B cell (primary cell): Measurements from ENCODE around the gene SGCD. TPM values are rescaled to one million over a fixed set of nuclear protein-coding genes. Genes with fewer than 3 reads are reported as not detected.

ENCODE experiments used
- ATAC-seq: fragments of 200-7000 bp; cut with Tn5 transposase; one replicate; pipeline ENCODE4 v1.10.0; 2021; ENCODE audit warnings: low read depth, mild to moderate bottlenecking, moderate number of reproducible peaks, moderate library complexity
- CTCF ChIA-PET: fragments of 350-600 bp; sonication (Branson Sonifier 250); formaldehyde crosslinking; loops from one replicate; lab custom pipeline; 2021; ENCODE audit warnings: antibody characterized with exemption, inconsistent platforms; lab: Charles Lee
- POLR2A ChIA-PET: fragments of 350-600 bp; sonication (Branson Sonifier 250); formaldehyde crosslinking; loops from one replicate; lab custom pipeline; 2021; ENCODE audit warnings: antibody characterized with exemption; lab: Charles Lee
- DNase-seq: peaks from one replicate; pipeline ENCODE4 v3.0.0; 2013
- H2AFZ ChIP-seq: 2 replicates; pipeline ENCODE4 v1.6.1; 2012; ENCODE audit warnings: mild to moderate bottlenecking, low read depth, low read length; ENCODE audit not compliant: insufficient read depth, poor library complexity, severe bottlenecking
- H3K27ac ChIP-seq, 2 donors: 1 replicate in 1 of 2; 2 replicates in 1 of 2; pipeline ENCODE4 v1.5.1; 2012 to 2013; ENCODE audit warnings: low read length in 2 of 2, mild to moderate bottlenecking in 2 of 2, moderate library complexity in 1 of 2
- H3K27me3 ChIP-seq, 4 experiments: fragments of 200-600 bp in 1 of 4; sonication (generic) in 1 of 4; replicated peaks in 1 of 4; 1 replicate in 2 of 4; 2 replicates in 2 of 4; pipeline versions ENCODE4 v1.6.1 to v1.7.0; 2013 to 2016; ENCODE audit warnings: low read length in 3 of 4, mild to moderate bottlenecking in 2 of 4, mixed read lengths in 1 of 4, moderate library complexity in 1 of 4; ENCODE audit not compliant: insufficient read depth in 4 of 4, control insufficient read depth in 3 of 4; ENCODE audit errors: control extremely low read depth in 1 of 4
- H3K36me3 ChIP-seq, 2 experiments: replicated peaks in 1 of 2; 1 replicate in 1 of 2; 2 replicates in 1 of 2; pipeline versions ENCODE4 v1.6.1 to v1.7.1; 2013; ENCODE audit warnings: low read length in 1 of 2; ENCODE audit not compliant: insufficient read depth in 2 of 2, control insufficient read depth in 1 of 2; ENCODE audit errors: control extremely low read depth in 1 of 2, extremely low read depth in 1 of 2
- H3K4me1 ChIP-seq, 2 donors: fragments of 200-600 bp in 1 of 2; sonication (generic) in 1 of 2; 1 replicate in 1 of 2; 2 replicates in 1 of 2; pipeline versions ENCODE4 v1.5.1 to v1.6.1; 2013 to 2017; ENCODE audit warnings: low read length in 2 of 2; ENCODE audit not compliant: control insufficient read depth in 2 of 2, insufficient read depth in 2 of 2
- H3K4me2 ChIP-seq: replicated peaks from 2 replicates; pipeline ENCODE3; 2012; ENCODE audit warnings: mild to moderate bottlenecking, low read depth, low read length; ENCODE audit not compliant: poor library complexity, severe bottlenecking
- H3K4me3 ChIP-seq, 5 experiments: fragments of 200-600 bp in 1 of 5; sonication (generic) in 1 of 5; 1 replicate in 3 of 5; 2 replicates in 2 of 5; pipeline versions ENCODE4 v1.5.1 to v1.7.0; 2011 to 2016; ENCODE audit warnings: low read length in 4 of 5, mild to moderate bottlenecking in 4 of 5, low read depth in 2 of 5, control low read depth in 1 of 5, moderate library complexity in 1 of 5; ENCODE audit not compliant: insufficient read depth in 1 of 5; ENCODE audit errors: control extremely low read depth in 1 of 5, extremely low read depth in 1 of 5
- H3K79me2 ChIP-seq: fragments of 200-600 bp; sonication (generic); one replicate; pipeline ENCODE4 v1.6.0; 2016; ENCODE audit warnings: low read length; ENCODE audit not compliant: control insufficient read depth, insufficient read depth
- H3K9ac ChIP-seq: fragments of 200-600 bp; sonication (generic); 2 replicates; pipeline ENCODE4 v1.6.1; 2017; ENCODE audit warnings: mild to moderate bottlenecking, low read length, moderate library complexity
- H3K9me3 ChIP-seq, 3 donors: one replicate each; pipeline versions ENCODE4 v1.6.1 to v1.7.1; 2013; ENCODE audit warnings: low read length in 2 of 3; ENCODE audit not compliant: control insufficient read depth in 2 of 3, insufficient read depth in 1 of 3; ENCODE audit errors: control extremely low read depth in 1 of 3
- H4K20me1 ChIP-seq: 2 replicates; pipeline ENCODE4 v1.6.0; 2012; ENCODE audit warnings: mild to moderate bottlenecking, low read length; ENCODE audit not compliant: insufficient read depth, control insufficient read depth, poor library complexity, severe bottlenecking
- H3K27ac Mint-ChIP-seq: one replicate; pipeline ENCODE4 v1.8.0; 2021; ENCODE audit warnings: mixed read lengths
- H3K27me3 Mint-ChIP-seq: one replicate; pipeline ENCODE4 v1.8.0; 2021; ENCODE audit warnings: mixed read lengths
- H3K4me1 Mint-ChIP-seq: one replicate; pipeline ENCODE4 v1.8.0; 2021; ENCODE audit warnings: mixed read lengths
- H3K4me3 Mint-ChIP-seq: one replicate; pipeline ENCODE4 v1.8.0; 2021; ENCODE audit warnings: mixed read lengths
- H3K9me3 Mint-ChIP-seq: one replicate; pipeline ENCODE4 v1.8.0; 2022; ENCODE audit warnings: mixed read lengths; ENCODE audit not compliant: insufficient read depth
- CTCF ChIP-seq: fragments of 200-600 bp; IDR thresholded peaks from one replicate; pipeline ENCODE4 v1.8.0; 2022; ENCODE audit warnings: antibody characterized with exemption, mild to moderate bottlenecking
- EZH2 ChIP-seq: IDR thresholded peaks from 2 replicates; pipeline ENCODE4 v1.6.1; 2012; ENCODE audit warnings: borderline replicate concordance, low read depth, mild to moderate bottlenecking, moderate library complexity, low read length; ENCODE audit not compliant: insufficient read depth, poor library complexity, severe bottlenecking
- WGBS: methylation state at CpG from one replicate; pipeline ENCODE4 v1.1.5; 2013; ENCODE audit warnings: missing lambda C conversion rate; ENCODE audit not compliant: insufficient coverage; 5-methylcytosine and 5-hydroxymethylcytosine counted together
- intact Hi-C: fragments of 100-400 bp; cut with micrococcal nuclease; formaldehyde crosslinking; loops from one replicate; pipeline ENCODE4 v1.10.0; 2022
- polyA plus RNA-seq: library from polyadenylated mRNA; depleted of rRNA; stranded (reverse); fragments of >200 nt; gene quantifications from 2 replicates; pipeline ENCODE4 v1.2.3, GENCODE V29; 2012
- total RNA-seq, 2 donors: library from RNA; stranded (reverse); fragments of 120-200 nt in 1 of 2; gene quantifications; 1 replicate in 1 of 2; 2 replicates in 1 of 2; pipeline versions ENCODE4 v1.2.3 to v1.2.4, GENCODE V29; 2013 to 2022

The SGCD gene
- total and polyA plus RNA-seq, 2 donors (not counting 1 experiment from before 2014, with no cell fraction given) = not detected

- Mint-ChIP-seq H3K9me3 (no peaks in the 10 kb centered on the region), H3K4me1 (no peaks in the 10 kb centered on the region), H3K27ac (no peak overlapping the region), H3K27me3 (peaks cover 15% of the 10 kb centered on the region), H3K4me3 (no peak overlapping the region)
- DNase-seq = no peak
- no peak overlapping the region for H3K4me3 ChIP-seq
- H2AFZ ChIP-seq = no peak overlapping the region
- ChIA-PET CTCF (no interaction called here), POLR2A (no interaction called here)
- H3K36me3 ChIP-seq = no peaks in the 10 kb centered on the region
- no peak overlapping the region for H3K27ac ChIP-seq
- no peaks in the 10 kb centered on the region for H3K9me3 ChIP-seq
- no peak overlapping the region for H3K9ac ChIP-seq
- no peaks in the 10 kb centered on the region for H4K20me1 ChIP-seq
- WGBS = no CpG with 5 or more reads among the region's 3 CpGs
- no peaks in the 10 kb centered on the region for H3K79me2 ChIP-seq
- intact Hi-C loops = no loop called here
- no peak overlapping the region for H3K4me2 ChIP-seq
- no peaks in the 10 kb centered on the region for H3K27me3 ChIP-seq
- TF ChIP-seq CTCF (no peak), EZH2 (no peak)
- ATAC-seq = no peak
- H3K4me1 ChIP-seq = no peaks in the 10 kb centered on the region
Measured at GRCh38 chr5:156328161-156328560, 1.2 kb downstream of the SGCD start.

GRCh38 chr5:156328766-156329165 lies 1.8 kb downstream of the SGCD start:
- Histone ChIP-seq H3K27me3 (no peaks in the 10 kb centered on the region), H3K4me3 (no peak overlapping the region), H3K27ac (no peak overlapping the region), H3K9me3 (no peaks in the 10 kb centered on the region), H3K36me3 (no peaks in the 10 kb centered on the region), H2AFZ (no peak overlapping the region), H3K4me2 (no peak overlapping the region), H3K79me2 (no peaks in the 10 kb centered on the region), H3K9ac (no peak overlapping the region), H4K20me1 (no peaks in the 10 kb centered on the region), H3K4me1 (no peaks in the 10 kb centered on the region)
- no peak overlapping the region for H3K4me3 Mint-ChIP-seq
- no peak overlapping the region for H3K27ac Mint-ChIP-seq
- H3K4me1 Mint-ChIP-seq = no peaks in the 10 kb centered on the region
- DNase-seq (no peak), ATAC-seq (no peak)
- peaks cover 15% of the 10 kb centered on the region for H3K27me3 Mint-ChIP-seq
- H3K9me3 Mint-ChIP-seq = no peaks in the 10 kb centered on the region
- intact Hi-C loops = no loop called here
- WGBS = 85% methylated on average over 4 of the region's 6 CpGs
- ChIA-PET POLR2A (no interaction called here), CTCF (no interaction called here)
- TF ChIP-seq CTCF = no peak
- no peak for TF ChIP-seq EZH2
